Stomach smooth muscle (tissue), 2 donors: ENCODE data around the gene RAB5B.

Experiments used
- H3K27ac ChIP-seq: one replicate; pipeline ENCODE4 v1.7.0; 2013; ENCODE audit warnings: mild to moderate bottlenecking, low read length, inconsistent platforms
- H3K27me3 ChIP-seq, 2 donors: one replicate each; pipeline ENCODE4 v1.7.0; 2013; ENCODE audit warnings: low read length in 2 of 2; ENCODE audit not compliant: insufficient read depth in 2 of 2, control insufficient read depth in 1 of 2
- H3K36me3 ChIP-seq, 2 donors: one replicate each; pipeline ENCODE4 v1.7.0; 2013; ENCODE audit warnings: low read length in 2 of 2; ENCODE audit not compliant: control insufficient read depth in 2 of 2, insufficient read depth in 2 of 2
- H3K4me1 ChIP-seq: one replicate; pipeline ENCODE4 v1.7.0; 2013; ENCODE audit warnings: low read length; ENCODE audit not compliant: control insufficient read depth, insufficient read depth
- H3K4me3 ChIP-seq, 2 donors: one replicate each; pipeline ENCODE4 v1.7.0; 2013; ENCODE audit warnings: low read length in 2 of 2
- H3K9ac ChIP-seq, 2 donors: one replicate each; pipeline ENCODE4 v1.7.0; 2013; ENCODE audit warnings: low read length in 2 of 2, mild to moderate bottlenecking in 1 of 2
- H3K9me3 ChIP-seq, 2 donors: one replicate each; pipeline ENCODE4 v1.7.0; 2013; ENCODE audit warnings: low read length in 2 of 2; ENCODE audit not compliant: control insufficient read depth in 2 of 2
- donor health status: healthy.
- donor health status: Pancreatic carcinoma.

Gene RAB5B

DNA sequence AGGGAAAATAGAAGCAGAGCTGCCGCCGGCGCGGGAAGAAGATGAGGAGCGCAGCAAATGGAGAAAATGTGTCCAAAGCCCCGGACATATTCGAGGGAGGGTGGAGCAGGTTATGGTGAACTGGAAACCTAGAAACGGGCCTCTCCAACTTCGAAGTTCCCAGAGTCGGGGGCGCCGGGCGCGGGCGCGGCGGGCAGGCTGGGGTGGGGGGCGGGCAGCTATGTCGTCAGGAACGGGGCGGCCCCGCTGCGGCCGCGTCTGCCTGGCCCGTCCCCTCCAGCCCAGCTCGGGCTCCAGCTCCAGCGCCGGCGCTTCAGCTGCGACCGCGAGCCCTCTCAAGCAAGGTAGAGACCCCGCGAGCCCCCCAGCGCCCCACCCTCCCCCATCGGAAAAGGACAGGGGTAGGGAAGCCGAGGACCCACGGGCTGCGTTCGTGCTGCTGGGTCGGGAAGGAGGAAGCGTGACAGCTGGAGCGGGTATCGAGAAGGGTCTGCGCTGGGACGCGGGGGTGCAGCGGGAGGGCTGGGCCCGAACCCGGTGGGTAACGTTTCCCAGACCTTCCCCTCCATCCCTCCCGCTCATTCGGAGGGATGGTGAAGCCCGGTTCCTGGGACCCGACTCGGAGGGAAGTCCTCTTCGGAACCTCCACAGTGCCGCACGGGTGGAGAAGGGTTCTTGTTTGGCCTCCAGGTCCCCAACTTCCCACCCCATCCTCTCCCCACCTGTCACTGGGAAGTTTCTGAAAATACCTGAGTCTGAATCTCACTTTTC lies 41.9 kb upstream of the RAB5B start:
- H3K36me3 ChIP-seq = no peaks in the 10 kb centered on the region
- peak overlapping the region; percentile 76 for H3K27ac ChIP-seq
- no peaks in the 10 kb centered on the region for H3K9me3 ChIP-seq
- H3K4me3 ChIP-seq = peak overlapping the region; percentile 61 to 86
- H3K9ac ChIP-seq = peak overlapping the region; percentile 78 to 80
- H3K4me1 ChIP-seq = peaks cover 37% of the 10 kb centered on the region
- no peaks in the 10 kb centered on the region for H3K27me3 ChIP-seq

DNA sequence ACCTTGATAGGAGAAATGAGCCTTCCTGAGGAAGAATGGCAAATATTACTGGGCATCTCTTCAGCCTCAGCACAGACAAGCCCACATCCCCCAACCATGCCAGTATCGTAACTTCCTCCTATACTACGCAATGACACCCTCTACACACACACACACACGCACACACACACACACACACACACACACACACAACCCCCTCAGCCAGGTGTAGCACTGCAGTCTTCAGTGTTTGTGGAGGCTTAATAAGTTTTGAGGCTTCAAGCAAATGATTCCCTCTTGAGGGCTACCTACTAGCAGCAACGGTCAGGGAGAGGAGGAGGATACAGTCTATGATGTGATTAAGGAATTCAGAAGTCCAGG lies 41.3 kb upstream of the RAB5B start:
- H3K4me1 ChIP-seq = peaks cover 37% of the 10 kb centered on the region
- peak overlapping the region; percentile 76 to 80 for H3K9ac ChIP-seq
- no peaks in the 10 kb centered on the region for H3K36me3 ChIP-seq

DNA sequence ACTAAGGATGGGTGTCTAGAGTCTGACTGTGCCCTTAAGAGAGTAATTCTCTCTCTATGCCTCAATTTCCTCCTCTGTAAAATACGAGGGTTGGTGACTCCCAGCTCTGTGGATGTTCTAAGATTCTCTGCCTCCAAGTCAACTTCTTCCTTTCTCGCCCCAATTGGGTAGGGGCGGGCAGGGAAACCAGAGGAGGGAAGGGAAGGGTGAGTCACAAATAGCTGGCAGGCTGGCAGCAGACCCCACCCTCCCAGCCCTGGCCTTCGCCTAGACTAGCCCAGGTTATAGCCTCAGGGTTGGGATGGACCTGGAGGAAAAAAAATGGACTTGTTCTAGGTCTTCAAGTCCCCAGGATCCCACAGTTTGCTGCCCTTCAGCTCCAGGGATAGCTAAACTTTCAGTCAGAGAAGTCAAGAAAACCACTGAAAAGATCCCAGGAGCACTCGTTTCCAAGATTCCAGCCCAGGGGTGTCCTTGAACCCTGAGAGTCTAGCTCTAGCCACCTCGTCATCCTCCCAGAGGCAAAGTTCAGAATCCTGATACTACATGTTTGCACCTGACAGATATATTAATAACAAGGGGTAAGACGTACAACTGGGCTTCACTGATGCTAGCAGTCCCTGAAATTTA lies 40.6 kb upstream of the RAB5B start:
- peaks cover 0 to 2% of the 10 kb centered on the region in 2 donors for H3K36me3 ChIP-seq
- H3K9me3 ChIP-seq = no peaks in the 10 kb centered on the region
- H3K27ac ChIP-seq = no peak overlapping the region
- H3K27me3 ChIP-seq = no peaks in the 10 kb centered on the region
- peaks cover 31% of the 10 kb centered on the region for H3K4me1 ChIP-seq
- H3K9ac ChIP-seq = no peak overlapping the region
- peak overlapping the region in 1 of 2 donors; percentile 29 for H3K4me3 ChIP-seq

More for the DNA sequence above, 41.3 kb upstream of the RAB5B start:
- Histone ChIP-seq H3K27ac (no peak overlapping the region), H3K9me3 (no peaks in the 10 kb centered on the region), H3K4me3 (peak overlapping the region; percentile 61 to 86), H3K27me3 (no peaks in the 10 kb centered on the region)

DNA sequence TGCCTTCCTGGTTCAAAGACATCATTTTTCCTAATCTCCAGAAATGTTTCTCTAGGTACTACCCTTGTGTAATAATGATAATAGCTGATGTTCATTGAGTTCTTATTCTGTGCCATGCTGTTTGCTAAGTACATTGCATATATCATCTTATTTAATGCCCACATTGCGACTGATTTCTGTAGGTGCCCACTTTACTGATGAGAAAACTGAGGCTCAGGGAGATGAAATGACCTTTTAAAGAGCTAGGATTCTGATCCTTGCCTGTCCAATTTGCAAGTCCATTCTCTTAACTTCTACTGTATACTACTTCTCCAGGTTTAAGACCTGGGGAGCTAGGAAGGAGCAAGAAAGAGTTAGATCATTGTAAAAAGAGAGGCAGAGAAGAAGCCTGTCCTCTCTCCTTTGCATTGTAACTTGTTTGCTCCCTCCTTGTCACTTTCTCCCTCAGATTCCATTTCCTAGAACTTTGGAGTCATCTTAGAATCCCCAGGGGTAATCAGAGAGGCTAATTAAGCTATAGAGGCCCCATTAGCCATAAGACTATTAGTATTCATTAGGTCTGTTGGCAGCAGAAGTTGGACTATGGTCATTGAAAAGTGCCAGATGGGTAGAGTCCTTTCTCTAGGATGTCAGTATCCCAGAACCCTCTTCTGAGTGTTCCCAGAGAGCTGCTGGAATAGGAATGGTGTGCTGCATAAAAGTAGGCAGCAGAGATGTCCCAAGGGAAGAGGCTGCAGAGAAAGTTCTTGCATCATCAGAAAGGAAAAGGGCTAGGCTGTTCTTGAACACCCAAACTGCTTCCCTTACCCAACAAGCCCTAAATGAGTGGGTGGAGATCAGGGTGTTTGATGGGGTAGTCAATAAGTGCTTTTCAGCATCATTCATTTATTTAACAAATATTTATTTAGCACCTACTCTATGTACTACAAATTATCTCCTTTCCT lies 39.8 kb upstream of the RAB5B start:
- Histone ChIP-seq H3K27me3 (no peaks in the 10 kb centered on the region), H3K36me3 (peaks cover 0 to 2% of the 10 kb centered on the region in 2 donors), H3K4me3 (no peak overlapping the region), H3K9me3 (no peaks in the 10 kb centered on the region), H3K9ac (no peak overlapping the region), H3K4me1 (peaks cover 25% of the 10 kb centered on the region), H3K27ac (no peak overlapping the region)

DNA sequence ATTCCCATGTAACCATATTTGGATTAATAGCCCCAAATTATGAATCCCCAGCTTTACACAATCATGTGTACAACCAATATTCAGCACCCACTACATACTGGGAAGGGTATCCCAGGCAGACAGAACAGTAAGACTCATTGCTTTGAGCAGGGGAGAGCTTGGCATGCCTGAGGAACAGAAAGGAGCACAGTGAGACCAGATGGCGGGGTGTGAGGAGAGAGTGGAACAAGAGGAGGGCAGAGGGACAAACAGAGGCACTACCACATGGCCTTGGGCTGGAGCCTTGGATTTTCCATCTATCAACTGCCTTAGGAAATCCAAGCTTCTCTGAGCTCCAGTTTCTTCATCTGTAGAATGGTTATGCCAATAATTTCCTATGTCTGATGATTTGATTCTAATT lies 39.1 kb upstream of the RAB5B start:
- Histone ChIP-seq H3K9me3 (no peaks in the 10 kb centered on the region), H3K4me3 (no peak overlapping the region), H3K27ac (no peak overlapping the region), H3K4me1 (peaks cover 24% of the 10 kb centered on the region), H3K36me3 (peaks cover 0 to 2% of the 10 kb centered on the region in 2 donors), H3K9ac (no peak overlapping the region), H3K27me3 (no peaks in the 10 kb centered on the region)

GRCh38 chr12:55935738-55936151 lies 38.1 kb upstream of the RAB5B start:
- Histone ChIP-seq H3K4me3 (peak overlapping the region in 1 of 2 donors; percentile 40), H3K9ac (no peak overlapping the region), H3K9me3 (no peaks in the 10 kb centered on the region), H3K27ac (peak overlapping the region; percentile 53), H3K4me1 (peaks cover 29% of the 10 kb centered on the region), H3K27me3 (no peaks in the 10 kb centered on the region), H3K36me3 (peaks cover 0 to 2% of the 10 kb centered on the region in 2 donors)

- Histone ChIP-seq H3K36me3 (peaks cover 0 to 6% of the 10 kb centered on the region in 2 donors), H3K27me3 (no peaks in the 10 kb centered on the region), H3K9me3 (no peaks in the 10 kb centered on the region), H3K27ac (no peak overlapping the region), H3K9ac (no peak overlapping the region), H3K4me1 (peaks cover 14% of the 10 kb centered on the region), H3K4me3 (no peak overlapping the region)
These were observed 35.9 kb upstream of the RAB5B start for GRCh38 chr12:55937981-55938380.

DNA sequence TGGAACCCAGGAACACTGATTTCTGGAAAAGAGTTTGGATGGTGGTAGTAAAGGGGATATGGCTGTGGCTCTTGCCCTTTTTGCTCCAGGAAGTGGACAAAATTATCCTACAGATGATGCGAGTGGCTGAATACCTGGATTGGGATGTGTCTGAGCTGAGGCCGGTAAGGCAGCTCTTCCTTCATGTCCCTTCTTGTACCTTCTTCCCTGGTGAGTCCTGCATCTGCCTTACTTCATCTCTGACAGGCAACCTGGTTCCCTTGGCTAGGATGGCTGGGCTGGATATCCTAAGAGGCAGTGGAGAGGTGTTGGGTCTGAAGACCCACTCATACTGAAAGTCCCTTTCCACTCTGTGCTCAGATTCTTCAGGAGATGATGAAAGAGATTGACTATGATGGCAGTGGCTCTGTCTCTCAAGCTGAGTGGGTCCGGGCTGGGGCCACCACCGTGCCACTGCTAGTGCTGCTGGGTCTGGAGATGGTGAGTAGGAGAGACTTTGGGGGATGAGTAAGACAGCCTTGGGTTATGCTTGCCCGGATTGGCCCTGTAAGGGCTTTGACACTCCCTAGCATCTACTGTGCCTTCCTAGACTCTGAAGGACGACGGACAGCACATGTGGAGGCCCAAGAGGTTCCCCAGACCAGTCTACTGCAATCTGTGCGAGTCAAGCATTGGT lies 34.9 kb upstream of the RAB5B start:
- H3K9me3 ChIP-seq = no peaks in the 10 kb centered on the region
- no peak overlapping the region for H3K9ac ChIP-seq
- no peaks in the 10 kb centered on the region for H3K27me3 ChIP-seq
- peaks cover 14% of the 10 kb centered on the region for H3K4me1 ChIP-seq
- H3K4me3 ChIP-seq = no peak overlapping the region
- H3K36me3 ChIP-seq = peaks cover 0 to 6% of the 10 kb centered on the region in 2 donors
- no peak overlapping the region for H3K27ac ChIP-seq

DNA sequence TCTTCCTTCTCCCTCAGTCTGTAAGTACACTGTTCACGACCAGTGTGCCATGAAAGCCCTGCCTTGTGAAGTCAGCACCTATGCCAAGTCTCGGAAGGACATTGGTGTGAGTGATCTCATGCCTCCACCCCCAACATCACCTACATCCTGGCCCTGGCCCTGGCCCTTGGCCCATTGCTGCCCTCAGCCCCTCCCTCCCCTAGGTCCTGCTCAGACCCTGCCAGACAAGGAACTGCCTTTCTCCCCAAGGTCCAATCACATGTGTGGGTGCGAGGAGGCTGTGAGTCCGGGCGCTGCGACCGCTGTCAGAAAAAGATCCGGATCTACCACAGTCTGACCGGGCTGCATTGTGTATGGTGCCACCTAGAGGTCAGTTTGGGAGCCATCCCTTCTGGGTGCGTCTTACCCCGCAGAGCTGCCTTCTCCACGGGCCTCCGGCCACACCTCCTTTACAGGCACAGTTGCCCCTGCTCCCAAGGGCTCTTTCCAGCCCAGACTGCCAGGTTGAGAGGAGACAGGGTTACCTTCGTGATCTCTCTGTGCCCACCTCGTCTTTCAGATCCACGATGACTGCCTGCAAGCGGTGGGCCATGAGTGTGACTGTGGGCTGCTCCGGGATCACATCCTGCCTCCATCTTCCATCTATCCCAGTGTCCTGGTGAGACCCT lies 33.7 kb upstream of the RAB5B start:
- peak overlapping the region; percentile 24 for H3K27ac ChIP-seq
- H3K4me3 ChIP-seq = peak overlapping the region; percentile 17 to 65

GRCh38 chr12:55942055-55942454 lies 31.8 kb upstream of the RAB5B start:
- no peak overlapping the region for H3K4me3 ChIP-seq
- H3K27ac ChIP-seq = no peak overlapping the region
- H3K9ac ChIP-seq = no peak overlapping the region
- H3K27me3 ChIP-seq = no peaks in the 10 kb centered on the region
- no peaks in the 10 kb centered on the region for H3K9me3 ChIP-seq
- H3K36me3 ChIP-seq = peaks cover 0 to 10% of the 10 kb centered on the region in 2 donors
- H3K4me1 ChIP-seq = peaks cover 11% of the 10 kb centered on the region

More for the DNA sequence above, 33.7 kb upstream of the RAB5B start:
- Histone ChIP-seq H3K27me3 (no peaks in the 10 kb centered on the region), H3K36me3 (peaks cover 0 to 7% of the 10 kb centered on the region in 2 donors), H3K4me1 (peaks cover 14% of the 10 kb centered on the region), H3K9ac (peak overlapping the region; percentile 57 to 58), H3K9me3 (no peaks in the 10 kb centered on the region)
